HepG2 (cell line): ENCODE measurements around the gene SLC25A38. TPM values are rescaled to one million over a fixed set of nuclear protein-coding genes. Genes with fewer than 3 reads are reported as not detected.

Experiments used
- ATAC-seq: fragments of 200-7000 bp; cut with Tn5 transposase; 3 replicates; pipeline ENCODE4 v1.9.1; 2020; ENCODE audit warnings: mild to moderate bottlenecking, moderate library complexity
- BruUV-seq: library from RNA; stranded (reverse); fragments of 400-500 nt; replicated peaks from 2 replicates; lab custom pipeline; 2021; lab: Mats Ljungman, UMichigan
- CTCF ChIA-PET: fragments of 300-600 bp; formaldehyde crosslinking; extraction: SDS; loops from one replicate; lab custom pipeline; 2021; ENCODE audit warnings: low total read pairs, inconsistent platforms, low intra/inter-chr PET ratio; lab: Yijun Ruan, JAX
- POLR2A ChIA-PET: fragments of 350-600 bp; sonication (Branson Sonifier 250); formaldehyde crosslinking; loops from one replicate; lab custom pipeline; 2020; ENCODE audit warnings: antibody characterized with exemption, inconsistent platforms; lab: Yijun Ruan, JAX
- DNase-seq: peaks from one replicate; pipeline ENCODE4 v3.0.0-alpha.2; 2015; ENCODE audit warnings: low spot score
- FAIRE-seq: peaks from 3 replicates; lab custom pipeline; 2011; peaks lifted over from hg19 to GRCh38; lab: Jason Lieb, UNC
- H2AFZ ChIP-seq: one replicate; pipeline ENCODE4 v1.6.1; 2011; ENCODE audit warnings: low read length, inconsistent platforms
- H3K27ac ChIP-seq: fragments of 300-600 bp; 3 replicates; pipeline ENCODE4 v1.8.0; 2011; ENCODE audit warnings: mixed run types, mild to moderate bottlenecking, mixed read lengths, low read length, inconsistent platforms; ENCODE audit not compliant: insufficient read depth; ENCODE audit errors: extremely low read length
- H3K27me3 ChIP-seq, 2 experiments: fragments of 200-600 bp in 1 of 2; 2 replicates in 1 of 2; 3 replicates in 1 of 2; pipeline versions ENCODE4 v1.6.0 to v1.8.0; 2011; ENCODE audit warnings: low read length in 2 of 2, mild to moderate bottlenecking in 2 of 2, moderate library complexity in 2 of 2, inconsistent platforms in 1 of 2; ENCODE audit not compliant: insufficient read depth in 2 of 2, control insufficient read depth in 1 of 2
- H3K36me3 ChIP-seq, 2 experiments: fragments of 200-600 bp in 1 of 2; replicated peaks in 1 of 2; 2 replicates in 1 of 2; 3 replicates in 1 of 2; pipeline versions ENCODE4 v1.5.1 to v1.8.0; 2011; ENCODE audit warnings: low read length in 2 of 2, inconsistent platforms in 1 of 2; ENCODE audit not compliant: insufficient read depth in 2 of 2, control insufficient read depth in 1 of 2
- H3K4me1 ChIP-seq: 2 replicates; pipeline ENCODE4 v1.5.1; 2012; ENCODE audit warnings: low read length, inconsistent platforms; ENCODE audit not compliant: insufficient read depth
- H3K4me2 ChIP-seq: 2 replicates; pipeline ENCODE4 v1.6.0; 2011; ENCODE audit warnings: low read depth, low read length, inconsistent platforms
- H3K4me3 ChIP-seq, 3 experiments: fragments of 200-600 bp in 1 of 3; sonication (generic), shearing (Covaris generic) in 1 of 3; replicated peaks in 1 of 3; 2 replicates each; pipeline ENCODE4 v1.5.1; 2011 to 2016; ENCODE audit warnings: low read length in 3 of 3, inconsistent platforms in 2 of 3, low read depth in 2 of 3, mild to moderate bottlenecking in 2 of 3, control low read depth in 1 of 3, mixed read lengths in 1 of 3; ENCODE audit not compliant: insufficient read depth in 1 of 3
- H3K79me2 ChIP-seq: one replicate; pipeline ENCODE4 v1.6.1; 2011; ENCODE audit warnings: low read length, inconsistent platforms; ENCODE audit not compliant: insufficient read depth
- H3K9ac ChIP-seq: 2 replicates; pipeline ENCODE4 v1.6.0; 2011; ENCODE audit warnings: mild to moderate bottlenecking, low read depth, low read length, inconsistent platforms; ENCODE audit not compliant: insufficient read depth
- H3K9me3 ChIP-seq: 2 replicates; pipeline ENCODE4 v1.5.1; 2012; ENCODE audit warnings: mild to moderate bottlenecking, low read length
- H4K20me1 ChIP-seq: 2 replicates; pipeline ENCODE4 v1.6.0; 2011; ENCODE audit warnings: inconsistent platforms, mild to moderate bottlenecking, low read length, moderate library complexity; ENCODE audit not compliant: insufficient read depth
- HNF4A ChIP-seq: sonication (generic); formaldehyde crosslinking; IDR thresholded peaks from 2 replicates; pipeline ENCODE4 v1.4.0; 2020; ENCODE audit warnings: missing genetic modification reagents
- ISL2 ChIP-seq: sonication (generic); formaldehyde crosslinking; IDR thresholded peaks from 2 replicates; pipeline ENCODE4 v1.5.0; 2020; ENCODE audit warnings: missing genetic modification reagents
- NPAS2 ChIP-seq: sonication (generic); formaldehyde crosslinking; IDR thresholded peaks from 2 replicates; pipeline ENCODE4 v1.8.0; 2022; ENCODE audit warnings: mild to moderate bottlenecking, missing genetic modification reagents, borderline replicate concordance
- PRDM15 ChIP-seq: sonication (generic); formaldehyde crosslinking; IDR thresholded peaks from 2 replicates; pipeline ENCODE4 v1.4.0; 2020; ENCODE audit warnings: missing genetic modification reagents
- STAG1 ChIP-seq: sonication (generic); formaldehyde crosslinking; IDR thresholded peaks from 2 replicates; pipeline ENCODE4 v1.4.0; 2020; ENCODE audit warnings: missing genetic modification reagents
- TEF ChIP-seq: sonication (generic); formaldehyde crosslinking; IDR thresholded peaks from 2 replicates; pipeline ENCODE4 v1.5.0; 2020; ENCODE audit warnings: missing genetic modification reagents
- ZMYM4 ChIP-seq: sonication (generic); formaldehyde crosslinking; IDR thresholded peaks from 2 replicates; pipeline ENCODE4 v1.8.1; 2023; ENCODE audit warnings: mild to moderate bottlenecking, missing genetic modification reagents
- ZNF614 ChIP-seq: IDR thresholded peaks from 2 replicates; pipeline ENCODE4 v1.6.1; 2018; ENCODE audit warnings: missing biosample characterization, missing genetic modification reagents, inconsistent platforms, borderline replicate concordance
- WGBS: methylation state at CpG from one replicate; pipeline ENCODE4 v1.1.6; 2017; ENCODE audit warnings: low lambda C conversion rate; 5-methylcytosine and 5-hydroxymethylcytosine counted together
- in situ Hi-C: cut with HindIII; loops from 2 replicates; pipeline ENCODE4 v1.10.0; 2017; ENCODE audit warnings: low pct_unique_long_range_greater_than_20kb; ENCODE audit not compliant: extremely low pct_ligation_motif_present
- intact Hi-C: fragments of 100-400 bp; cut with micrococcal nuclease; formaldehyde crosslinking; loops from one replicate; pipeline ENCODE4 v1.10.0; 2022; ENCODE audit not compliant: unreplicated experiment
- polyA plus RNA-seq, 8 experiments: library from polyadenylated mRNA; depleted of rRNA in 3 of 8; stranded (reverse) in 7 of 8; unstranded in 1 of 8; fragments of >200 nt; fragmentation: Illumina TruSeq in 4 of 8; extraction: Trizol in 4 of 8; gene quantifications; 2 replicates each; pipeline versions ENCODE4 v1.2.1 to v1.2.3, GENCODE V29; 2011 to 2016; ENCODE audit warnings: low read depth in 4 of 8, missing spikeins in 1 of 8, mixed read lengths in 1 of 8; ENCODE audit not compliant: insufficient read depth in 1 of 8
- total RNA-seq, 5 experiments: library from RNA; depleted of rRNA; stranded (reverse); fragments of >200 nt; fragmentation: Illumina TruSeq; extraction: Trizol; gene quantifications; 2 replicates each; pipeline ENCODE4 v1.2.3, GENCODE V29; 2016; ENCODE audit warnings: low read depth in 1 of 5

Gene SLC25A38
- total and polyA plus RNA-seq, 2 of the 13 experiments (the other 11 are each of a cell fraction or from before 2014, with no cell fraction given) = 32.5 to 35.4 TPM

GRCh38 chr3:39443530-39443929 is 60.4 kb downstream of the SLC25A38 start (continued):
- TF ChIP-seq PRDM15 (CRISPR knock-in tag) (no peak), STAG1 (CRISPR knock-in tag) (peak; percentile 29), NPAS2 (CRISPR knock-in tag) (no peak), ISL2 (CRISPR knock-in tag) (no peak)

GRCh38 chr3:39445927-39446326 is 62.8 kb downstream of the SLC25A38 start:
- H3K9ac ChIP-seq = no peak overlapping the region
- H3K4me2 ChIP-seq = no peak overlapping the region
- H3K27me3 ChIP-seq = no peaks in the 10 kb centered on the region; a peak in 2 of 5 replicates
- in situ Hi-C loops = loop anchor here (5.0 kb wide), 1 partner anchor 56 kb away; no protein-coding TSS in a partner anchor
- 2% methylated on average over 2 of the region's 2 CpGs for WGBS
- no peaks in the 10 kb centered on the region for H3K36me3 ChIP-seq
- ChIA-PET CTCF (no interaction called here), POLR2A (no interaction called here)
- H3K4me1 ChIP-seq = no peaks in the 10 kb centered on the region
- no peak overlapping the region for H2AFZ ChIP-seq
- DNase-seq (no peak), FAIRE-seq (no peak)
- no peaks in the 10 kb centered on the region for H3K79me2 ChIP-seq
- no peaks in the 10 kb centered on the region for H3K9me3 ChIP-seq
- H4K20me1 ChIP-seq = no peaks in the 10 kb centered on the region
- intact Hi-C loops = loop anchor here (5.0 kb wide), 1 partner anchor 546 kb away; no protein-coding TSS in a partner anchor
- H3K27ac ChIP-seq = no peak overlapping the region
- no TSS peak for BruUV-seq
- TF ChIP-seq ZMYM4 (CRISPR knock-in tag) (no peak), HNF4A (CRISPR knock-in tag) (no peak), ZNF614 (no peak), TEF (CRISPR knock-in tag) (no peak)
- TF ChIP-seq, all 625 proteins: peak for 0
- no peak for ATAC-seq
- H3K4me3 ChIP-seq = no peak overlapping the region
